KBM-7 (cell line): ENCODE measurements around the gene TAF1C.
"Not testable (repeated sequence)": the region's sequence is repeated elsewhere in the genome, so short reads cannot be mapped to it uniquely, and the experiment has no call there.

Experiments
- DNase-seq: peaks from one replicate; pipeline ENCODE4 v3.0.0-alpha.2; 2015
- in situ Hi-C: fragments of 300-500 bp; cut with MboI; formaldehyde crosslinking; loops from 2 replicates; pipeline ENCODE4 v1.14.3; 2020; ENCODE audit warnings: low sequenced_read_pairs, low pct_unique_long_range_greater_than_20kb, mixed read lengths

The TAF1C gene

GRCh38 chr16:84214451-84215066 lies 27.7 kb upstream of the TAF1C start:
- in situ Hi-C loops: no loop called here
- no peak for DNase-seq

GRCh38 chr16:84212631-84213030 lies 25.8 kb upstream of the TAF1C start:
- in situ Hi-C loops: no loop called here

GRCh38 chr16:84212154-84212553 lies 25.3 kb upstream of the TAF1C start:
- no peak for DNase-seq
- in situ Hi-C loops: no loop called here

More at GRCh38 chr16:84212631-84213030, 25.8 kb upstream of the TAF1C start:
- no peak for DNase-seq

GRCh38 chr16:84209989-84210388 lies 23.1 kb upstream of the TAF1C start:
- in situ Hi-C loops: no loop called here

GRCh38 chr16:84207879-84208278 lies 21.0 kb upstream of the TAF1C start:
- in situ Hi-C loops: no loop called here
- no peak for DNase-seq

More at GRCh38 chr16:84209989-84210388, 23.1 kb upstream of the TAF1C start:
- DNase-seq: no peak

- in situ Hi-C loops: no loop called here
- no peak for DNase-seq
These were observed 20.4 kb upstream of the TAF1C start for GRCh38 chr16:84207251-84207650.

- in situ Hi-C loops: no loop called here
- no peak for DNase-seq
These were observed 19.3 kb upstream of the TAF1C start for GRCh38 chr16:84205976-84206691.

GRCh38 chr16:84205123-84205522 lies 18.3 kb upstream of the TAF1C start:
- in situ Hi-C loops: not testable (repeated sequence)

GRCh38 chr16:84204551-84204950 lies 17.7 kb upstream of the TAF1C start:
- in situ Hi-C loops, DNase-seq: not testable (repeated sequence)

More at GRCh38 chr16:84205123-84205522, 18.3 kb upstream of the TAF1C start:
- not testable (repeated sequence) for DNase-seq

GRCh38 chr16:84199861-84200260 lies 13.0 kb upstream of the TAF1C start:
- DNase-seq: peak; percentile 35
- in situ Hi-C loops: no loop called here

- DNase-seq: no peak
- in situ Hi-C loops: no loop called here
These were observed 12.2 kb upstream of the TAF1C start for GRCh38 chr16:84199097-84199496.

GRCh38 chr16:84198401-84198800 lies 11.5 kb upstream of the TAF1C start:
- in situ Hi-C loops: no loop called here

GRCh38 chr16:84197466-84198128 lies 10.7 kb upstream of the TAF1C start:
- in situ Hi-C loops: no loop called here
- DNase-seq: no peak

More at GRCh38 chr16:84198401-84198800, 11.5 kb upstream of the TAF1C start:
- DNase-seq: no peak

- DNase-seq: no peak
- in situ Hi-C loops: no loop called here
These were observed 10.0 kb upstream of the TAF1C start for GRCh38 chr16:84196727-84197394.

- DNase-seq: no peak
- in situ Hi-C loops: no loop called here
These were observed 9.2 kb upstream of the TAF1C start for GRCh38 chr16:84196101-84196500.

GRCh38 chr16:84195201-84196093 lies 8.6 kb upstream of the TAF1C start:
- in situ Hi-C loops: no loop called here
- DNase-seq: no peak

- DNase-seq: no peak
- in situ Hi-C loops: no loop called here
These were observed 7.8 kb upstream of the TAF1C start for GRCh38 chr16:84194470-84195200.

- no peak for DNase-seq
- in situ Hi-C loops: no loop called here
These were observed 7.2 kb upstream of the TAF1C start for GRCh38 chr16:84194018-84194417.
